AG04450 (cell line): ENCODE measurements around the gene MIR17HG. TPM values are rescaled to one million over a fixed set of nuclear protein-coding genes. Genes with fewer than 3 reads are reported as not detected.

Source experiments
- CTCF ChIA-PET: fragments of 300-600, 350-600 bp; formaldehyde crosslinking; extraction: SDS; loops from one replicate; lab custom pipeline; 2022; ENCODE audit warnings: antibody characterized with exemption, inconsistent platforms; lab: Charles Lee
- POLR2A ChIA-PET: fragments of 350-600 bp; formaldehyde crosslinking; extraction: SDS; loops from one replicate; lab custom pipeline; 2021; ENCODE audit warnings: antibody characterized with exemption, inconsistent platforms; lab: Yijun Ruan, JAX
- DNase-seq: peaks from one replicate; pipeline ENCODE4 v3.0.0-alpha.2; 2011; ENCODE audit warnings: low read depth, low spot score
- H3K27ac ChIP-seq: one replicate; pipeline ENCODE4 v1.5.1; 2012; ENCODE audit warnings: low read depth, low read length, control low read depth
- H3K27me3 ChIP-seq: one replicate; pipeline ENCODE4 v1.6.0; 2012; ENCODE audit warnings: low read length; ENCODE audit not compliant: control insufficient read depth, insufficient read depth
- H3K4me3 ChIP-seq: 2 replicates; pipeline ENCODE4 v1.5.1; 2011; ENCODE audit warnings: mild to moderate bottlenecking, low read depth, low read length, control low read depth
- H3K9me3 ChIP-seq: 2 replicates; pipeline ENCODE4 v1.5.1; 2012; ENCODE audit warnings: low read length; ENCODE audit not compliant: control insufficient read depth, insufficient read depth
- CTCF ChIP-seq: IDR thresholded peaks from 2 replicates; pipeline ENCODE4 v1.5.1; 2011; ENCODE audit warnings: low read depth, low read length, control low read depth, inconsistent platforms
- polyA plus RNA-seq: library from polyadenylated mRNA; depleted of rRNA; stranded (reverse); fragments of >200 nt; gene quantifications from 2 replicates; pipeline ENCODE4 v1.2.3, GENCODE V29; 2011

Gene MIR17HG
- polyA plus RNA-seq, 1 experiment, result 1.3 TPM

GRCh38 chr13:91372911-91373310 lies 25.4 kb downstream of the MIR17HG start:
- POLR2A ChIA-PET, result no interaction called here
- CTCF ChIA-PET, result interaction anchor here (4.0 kb wide), 1 partner anchor 408 kb away, joined by 30 read pairs; no protein-coding TSS in a partner anchor
- H3K4me3 ChIP-seq, result no peak overlapping the region
- DNase-seq, result no peak
- TF ChIP-seq CTCF, result no peak
- H3K9me3 ChIP-seq, result no peaks in the 10 kb centered on the region
- no peaks in the 10 kb centered on the region for H3K27me3 ChIP-seq
- H3K27ac ChIP-seq, result no peak overlapping the region

GRCh38 chr13:91375116-91375729 lies 27.7 kb downstream of the MIR17HG start:
- no peaks in the 10 kb centered on the region for H3K9me3 ChIP-seq
- no peak overlapping the region for H3K27ac ChIP-seq
- peak; percentile 69 for TF ChIP-seq CTCF
- no peak for DNase-seq
- H3K4me3 ChIP-seq, result no peak overlapping the region
- H3K27me3 ChIP-seq, result no peaks in the 10 kb centered on the region
- ChIA-PET POLR2A (no interaction called here), CTCF (interaction anchor here (0.7 to 4.0 kb wide), 6 partner anchors 12 to 406 kb away, joined by 3 to 30 read pairs (median 4); no protein-coding TSS in a partner anchor)

GRCh38 chr13:91381371-91381770 lies 33.9 kb downstream of the MIR17HG start:
- H3K9me3 ChIP-seq, result no peaks in the 10 kb centered on the region
- no peaks in the 10 kb centered on the region for H3K27me3 ChIP-seq
- no peak overlapping the region for H3K27ac ChIP-seq
- ChIA-PET CTCF (interaction anchor here (1.0 to 1.5 kb wide), 9 partner anchors 25 to 400 kb away, joined by 3 to 15 read pairs (median 5); no protein-coding TSS in a partner anchor), POLR2A (no interaction called here)
- DNase-seq, result no peak
- no peak overlapping the region for H3K4me3 ChIP-seq
- peak; percentile 46 for TF ChIP-seq CTCF

DNA sequence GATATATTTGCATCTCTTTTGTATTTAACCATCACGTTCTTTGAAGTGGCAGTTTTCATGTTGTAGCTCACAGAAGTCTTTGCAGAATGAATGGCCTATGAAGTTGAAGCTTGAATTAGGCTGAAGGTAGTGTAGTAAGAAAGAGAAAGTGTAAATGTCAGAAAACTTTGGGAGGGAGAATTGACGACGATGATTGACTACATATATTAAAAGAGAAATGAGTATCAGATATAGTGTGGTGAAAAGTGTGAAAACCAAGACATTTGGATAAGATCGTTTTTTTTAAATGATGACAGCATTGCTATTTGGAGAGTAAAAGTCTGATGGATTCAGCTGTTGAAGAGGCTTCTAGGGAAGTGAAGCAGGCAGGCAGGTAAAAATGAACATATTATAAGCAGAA lies 36.3 kb downstream of the MIR17HG start:
- CTCF ChIA-PET, result no interaction called here
- DNase-seq, result no peak
- POLR2A ChIA-PET, result no interaction called here
- no peak for TF ChIP-seq CTCF
- Histone ChIP-seq H3K4me3 (no peak overlapping the region), H3K27me3 (peaks cover 4% of the 10 kb centered on the region), H3K9me3 (no peaks in the 10 kb centered on the region), H3K27ac (no peak overlapping the region)

- Histone ChIP-seq H3K27ac (no peak overlapping the region), H3K27me3 (peaks cover 4% of the 10 kb centered on the region), H3K4me3 (no peak overlapping the region), H3K9me3 (no peaks in the 10 kb centered on the region)
- ChIA-PET CTCF (no interaction called here), POLR2A (no interaction called here)
- TF ChIP-seq CTCF, result no peak
- no peak for DNase-seq
These were observed 37.4 kb downstream of the MIR17HG start for GRCh38 chr13:91384896-91385295.
